Measurements from ENCODE around the gene PPP6R2.

GRCh38 chr22:50436841-50437341 is 93.8 kb downstream of the PPP6R2 start:
- TF ChIP-seq ZFP36 (IDR thresholded peaks at IDR 0.05; ENCODE audit: borderline replicate concordance, partially characterized antibody) (no peak), CTCF (IDR thresholded peaks at IDR 0.05) (no peak), RAD21 (conservative IDR thresholded peaks at IDR 0.05 in 1 of 2, IDR thresholded peaks at IDR 0.05 in 1 of 2) (no peak), JUNB (IDR thresholded peaks at IDR 0.05) (no peak), RFX5 (IDR thresholded peaks at IDR 0.05) (no peak), USF2 (IDR thresholded peaks at IDR 0.05) (no peak), MAX (IDR thresholded peaks at IDR 0.05) (no peak), MAZ (IDR thresholded peaks at IDR 0.05; ENCODE audit: borderline replicate concordance, low read depth, low read length) (no peak), REST (IDR thresholded peaks at IDR 0.05) (no peak), HMGXB4 (CRISPR knock-in tag; IDR thresholded peaks at IDR 0.05; ENCODE audit: borderline replicate concordance) (no peak)

Data from A549 (cell line).